Measurements from ENCODE around the gene XRCC2.

The XRCC2 gene

DNA sequence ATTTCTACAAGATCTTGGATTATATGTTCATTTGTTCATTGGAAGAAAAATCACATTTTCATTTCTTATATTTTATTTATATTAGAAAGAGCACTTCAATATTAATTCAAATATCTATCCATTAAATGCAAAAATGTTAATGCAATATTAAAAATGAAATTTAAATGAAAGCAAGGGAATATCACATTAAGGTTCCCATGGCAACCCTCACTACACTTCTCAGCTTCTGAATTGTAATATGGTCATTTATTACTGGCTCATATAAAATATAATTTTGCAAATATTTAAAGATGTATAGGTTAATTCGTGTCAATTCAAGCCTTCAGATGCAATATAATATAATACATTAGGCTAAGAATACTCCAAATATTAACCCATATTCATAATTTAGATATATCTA lies 38.8 kb downstream of the XRCC2 start:
- no peak overlapping the region for H3K18ac ChIP-seq (ENCODE audit: low read depth in 1 of 2, low read length in 2 of 2)
- H3K9me3 ChIP-seq (ENCODE audit: control insufficient read depth, low read length): no peaks in the 10 kb centered on the region
- H3K23ac ChIP-seq (ENCODE audit: low read length in 2 of 2): no peak overlapping the region
- H3K4ac ChIP-seq (ENCODE audit: low read depth in 1 of 2, low read length in 2 of 2): no peak overlapping the region
- no peak overlapping the region for H2AFZ ChIP-seq (ENCODE audit: low read depth, low read length)
- H2AK5ac ChIP-seq (ENCODE audit: low read length, severe bottlenecking): no peak overlapping the region
- H3K9ac ChIP-seq (ENCODE audit: low read length): no peak overlapping the region
- H3K4me3 ChIP-seq (ENCODE audit: insufficient read depth in 1 of 2, low read depth in 1 of 2, low read length in 2 of 2): no peak overlapping the region
- no peak overlapping the region for H2BK12ac ChIP-seq (ENCODE audit: low read length in 2 of 2)
- H3K4me1 ChIP-seq (ENCODE audit: control insufficient read depth, insufficient read depth, low read depth, low read length): no peaks in the 10 kb centered on the region
- no peak overlapping the region for H2BK15ac ChIP-seq (ENCODE audit: low read depth, poor library complexity, severe bottlenecking)
- no peaks in the 10 kb centered on the region for H3K36me3 ChIP-seq (ENCODE audit: control insufficient read depth in 1 of 2, insufficient read depth in 2 of 2, low read depth in 1 of 2, low read length in 2 of 2)
- H4K91ac ChIP-seq (ENCODE audit: low read length): no peak overlapping the region
- no CpG with 5 or more reads among the region's 1 CpG for WGBS
- H3K4me2 ChIP-seq (ENCODE audit: low read length, poor library complexity, severe bottlenecking): no peak overlapping the region
- DNase-seq: no peak
- H2BK5ac ChIP-seq (ENCODE audit: low read depth, low read length, poor library complexity, severe bottlenecking): no peak overlapping the region
- H3K14ac ChIP-seq (ENCODE audit: low read length in 2 of 2): no peak overlapping the region
- no peak overlapping the region for H4K8ac ChIP-seq (ENCODE audit: low read length)
- no peaks in the 10 kb centered on the region for H3K27me3 ChIP-seq (ENCODE audit: control insufficient read depth in 1 of 2, insufficient read depth in 1 of 2, low read length in 2 of 2)
- no peak overlapping the region for H2BK120ac ChIP-seq (ENCODE audit: low read depth, low read length)
- no peak overlapping the region for H3K27ac ChIP-seq (ENCODE audit: low read length, poor library complexity, severe bottlenecking)
- no peaks in the 10 kb centered on the region for H3K79me1 ChIP-seq (replicated peaks; ENCODE audit: low read length, poor library complexity, severe bottlenecking)

DNA sequence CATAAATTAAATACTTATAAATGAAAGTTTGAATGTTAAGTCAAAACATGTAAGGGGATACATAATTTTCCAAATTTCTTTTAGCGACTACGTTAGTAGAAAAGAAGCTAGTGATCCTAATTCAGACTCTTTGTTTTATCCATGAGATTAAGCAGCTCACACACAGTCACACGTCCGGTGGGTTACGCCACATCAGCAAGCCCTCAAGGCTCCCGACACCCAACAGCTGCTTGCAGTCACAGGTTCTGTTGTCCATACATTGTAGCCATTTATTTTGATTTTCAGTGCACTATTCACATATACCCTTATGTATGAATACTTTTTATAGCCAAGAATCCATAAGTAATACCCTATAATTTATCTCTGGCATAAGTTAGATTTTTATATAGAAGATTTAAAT lies 39.5 kb downstream of the XRCC2 start:
- Histone ChIP-seq H2BK5ac (ENCODE audit: low read depth, low read length, poor library complexity, severe bottlenecking) (no peak overlapping the region), H2BK120ac (ENCODE audit: low read depth, low read length) (no peak overlapping the region), H3K23ac (ENCODE audit: low read length in 2 of 2) (no peak overlapping the region), H3K9me3 (ENCODE audit: control insufficient read depth, low read length) (no peaks in the 10 kb centered on the region), H2AK5ac (ENCODE audit: low read length, severe bottlenecking) (no peak overlapping the region), H2BK12ac (ENCODE audit: low read length in 2 of 2) (no peak overlapping the region), H3K4me1 (ENCODE audit: control insufficient read depth, insufficient read depth, low read depth, low read length) (no peaks in the 10 kb centered on the region), H3K27ac (ENCODE audit: low read length, poor library complexity, severe bottlenecking) (no peak overlapping the region), H3K14ac (ENCODE audit: low read length in 2 of 2) (no peak overlapping the region), H3K18ac (ENCODE audit: low read depth in 1 of 2, low read length in 2 of 2) (no peak overlapping the region), H3K9ac (ENCODE audit: low read length) (no peak overlapping the region), H2BK15ac (ENCODE audit: low read depth, poor library complexity, severe bottlenecking) (no peak overlapping the region), H4K8ac (ENCODE audit: low read length) (no peak overlapping the region), H3K4me3 (ENCODE audit: insufficient read depth in 1 of 2, low read depth in 1 of 2, low read length in 2 of 2) (no peak overlapping the region), H4K91ac (ENCODE audit: low read length) (no peak overlapping the region), H3K27me3 (ENCODE audit: control insufficient read depth in 1 of 2, insufficient read depth in 1 of 2, low read length in 2 of 2) (no peaks in the 10 kb centered on the region), H3K4me2 (ENCODE audit: low read length, poor library complexity, severe bottlenecking) (no peak overlapping the region), H3K79me1 (replicated peaks; ENCODE audit: low read length, poor library complexity, severe bottlenecking) (no peaks in the 10 kb centered on the region), H3K4ac (ENCODE audit: low read depth in 1 of 2, low read length in 2 of 2) (no peak overlapping the region), H3K36me3 (ENCODE audit: control insufficient read depth in 1 of 2, insufficient read depth in 2 of 2, low read depth in 1 of 2, low read length in 2 of 2) (no peaks in the 10 kb centered on the region), H2AFZ (ENCODE audit: low read depth, low read length) (no peak overlapping the region)
- 92% methylated on average over 6 of the region's 6 CpGs for WGBS
- DNase-seq: no peak

DNA sequence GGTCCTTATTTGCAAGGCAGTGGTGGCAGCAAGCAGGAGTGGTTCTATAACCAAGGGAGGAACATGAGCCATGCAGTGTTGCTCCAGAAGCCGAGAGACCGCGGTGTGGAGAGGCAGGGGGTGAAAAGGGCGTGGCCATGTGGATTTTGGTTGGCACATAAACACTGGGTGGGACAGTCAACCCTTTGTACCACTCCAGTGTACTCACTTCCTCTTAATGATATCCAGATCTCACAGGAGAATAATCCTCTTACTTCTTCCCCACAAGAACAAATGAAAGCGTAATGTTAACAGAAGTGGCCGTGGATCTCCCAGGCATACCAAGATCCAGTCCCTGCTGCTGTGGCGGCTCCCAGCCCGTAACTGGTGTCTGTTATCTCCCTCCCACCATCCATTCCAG lies 42.4 kb downstream of the XRCC2 start:
- Histone ChIP-seq H3K4me1 (ENCODE audit: control insufficient read depth, insufficient read depth, low read depth, low read length) (no peaks in the 10 kb centered on the region), H3K79me1 (replicated peaks; ENCODE audit: low read length, poor library complexity, severe bottlenecking) (no peaks in the 10 kb centered on the region), H2BK120ac (ENCODE audit: low read depth, low read length) (no peak overlapping the region), H2BK12ac (ENCODE audit: low read length in 2 of 2) (no peak overlapping the region), H3K9me3 (ENCODE audit: control insufficient read depth, low read length) (no peaks in the 10 kb centered on the region), H3K14ac (ENCODE audit: low read length in 2 of 2) (no peak overlapping the region), H3K9ac (ENCODE audit: low read length) (no peak overlapping the region), H2BK15ac (ENCODE audit: low read depth, poor library complexity, severe bottlenecking) (no peak overlapping the region), H4K8ac (ENCODE audit: low read length) (no peak overlapping the region), H4K91ac (ENCODE audit: low read length) (no peak overlapping the region), H3K4me2 (ENCODE audit: low read length, poor library complexity, severe bottlenecking) (no peak overlapping the region), H2AK5ac (ENCODE audit: low read length, severe bottlenecking) (no peak overlapping the region), H3K27me3 (ENCODE audit: control insufficient read depth in 1 of 2, insufficient read depth in 1 of 2, low read length in 2 of 2) (no peaks in the 10 kb centered on the region), H3K27ac (ENCODE audit: low read length, poor library complexity, severe bottlenecking) (no peak overlapping the region), H3K23ac (ENCODE audit: low read length in 2 of 2) (no peak overlapping the region), H3K4ac (ENCODE audit: low read depth in 1 of 2, low read length in 2 of 2) (no peak overlapping the region), H3K18ac (ENCODE audit: low read depth in 1 of 2, low read length in 2 of 2) (no peak overlapping the region), H3K4me3 (ENCODE audit: insufficient read depth in 1 of 2, low read depth in 1 of 2, low read length in 2 of 2) (no peak overlapping the region), H3K36me3 (ENCODE audit: control insufficient read depth in 1 of 2, insufficient read depth in 2 of 2, low read depth in 1 of 2, low read length in 2 of 2) (no peaks in the 10 kb centered on the region), H2AFZ (ENCODE audit: low read depth, low read length) (no peak overlapping the region), H2BK5ac (ENCODE audit: low read depth, low read length, poor library complexity, severe bottlenecking) (no peak overlapping the region)
- WGBS: 73% methylated on average over 8 of the region's 8 CpGs
- DNase-seq: no peak

DNA sequence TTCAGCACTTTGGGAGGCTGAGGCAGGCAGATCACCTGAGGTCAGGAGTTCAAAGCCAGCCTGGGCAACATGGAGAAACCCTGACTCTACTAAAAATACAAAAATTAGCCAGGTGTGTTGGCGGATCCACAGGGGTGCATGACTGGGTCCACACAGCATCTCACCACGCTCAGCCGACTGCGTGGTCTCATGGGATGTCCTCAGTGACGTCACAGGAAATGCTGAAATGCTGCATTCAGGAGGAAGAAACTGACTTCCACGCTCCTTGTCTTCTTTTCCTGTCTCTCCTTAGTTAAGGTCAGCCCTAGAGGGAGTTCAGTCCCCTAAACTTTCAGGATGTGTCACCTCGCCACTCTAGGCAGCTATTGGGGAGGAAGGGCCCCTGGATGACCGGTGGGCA lies 42.9 kb downstream of the XRCC2 start:
- no peak overlapping the region for H2BK5ac ChIP-seq (ENCODE audit: low read depth, low read length, poor library complexity, severe bottlenecking)
- H3K18ac ChIP-seq (ENCODE audit: low read depth in 1 of 2, low read length in 2 of 2): no peak overlapping the region
- H3K9me3 ChIP-seq (ENCODE audit: control insufficient read depth, low read length): no peaks in the 10 kb centered on the region
- no peaks in the 10 kb centered on the region for H3K36me3 ChIP-seq (ENCODE audit: control insufficient read depth in 1 of 2, insufficient read depth in 2 of 2, low read depth in 1 of 2, low read length in 2 of 2)
- H2AK5ac ChIP-seq (ENCODE audit: low read length, severe bottlenecking): no peak overlapping the region
- no peak overlapping the region for H3K14ac ChIP-seq (ENCODE audit: low read length in 2 of 2)
- no peak for DNase-seq
- H3K9ac ChIP-seq (ENCODE audit: low read length): no peak overlapping the region
- no peak overlapping the region for H3K27ac ChIP-seq (ENCODE audit: low read length, poor library complexity, severe bottlenecking)
- no peaks in the 10 kb centered on the region for H3K27me3 ChIP-seq (ENCODE audit: control insufficient read depth in 1 of 2, insufficient read depth in 1 of 2, low read length in 2 of 2)
- no peak overlapping the region for H3K4me3 ChIP-seq (ENCODE audit: insufficient read depth in 1 of 2, low read depth in 1 of 2, low read length in 2 of 2)
- no peak overlapping the region for H2BK15ac ChIP-seq (ENCODE audit: low read depth, poor library complexity, severe bottlenecking)
- no peaks in the 10 kb centered on the region for H3K79me1 ChIP-seq (replicated peaks; ENCODE audit: low read length, poor library complexity, severe bottlenecking)
- WGBS: 88% methylated on average over 8 of the region's 8 CpGs
- H3K4ac ChIP-seq (ENCODE audit: low read depth in 1 of 2, low read length in 2 of 2): no peak overlapping the region
- no peak overlapping the region for H3K23ac ChIP-seq (ENCODE audit: low read length in 2 of 2)
- no peak overlapping the region for H4K8ac ChIP-seq (ENCODE audit: low read length)
- H4K91ac ChIP-seq (ENCODE audit: low read length): no peak overlapping the region
- H2BK12ac ChIP-seq (ENCODE audit: low read length in 2 of 2): no peak overlapping the region
- H2AFZ ChIP-seq (ENCODE audit: low read depth, low read length): no peak overlapping the region
- no peaks in the 10 kb centered on the region for H3K4me1 ChIP-seq (ENCODE audit: control insufficient read depth, insufficient read depth, low read depth, low read length)
- H2BK120ac ChIP-seq (ENCODE audit: low read depth, low read length): no peak overlapping the region
- H3K4me2 ChIP-seq (ENCODE audit: low read length, poor library complexity, severe bottlenecking): no peak overlapping the region
